Measurements from ENCODE around the gene OR51B2. TPM values are rescaled to one million over a fixed set of nuclear protein-coding genes. Genes with fewer than 3 reads are reported as not detected.

Gene OR51B2
- polyA plus RNA-seq, 3 donors: not detected

Other genes starting within 250 kb of the OR51B2 start
- not detected for gene OR52A5, start 185.9 kb downstream of the OR51B2 start, polyA plus RNA-seq
- not detected for gene OR52A1, start 169.5 kb downstream of the OR51B2 start, polyA plus RNA-seq
- not detected for gene OR51V1, start 123.6 kb downstream of the OR51B2 start, polyA plus RNA-seq
- 100 to 1,000 TPM in 1 of 3 donors, 10 to 100 TPM in 2; 12.9 to 541 (median 41.6) TPM for gene HBB, start 97.2 kb downstream of the OR51B2 start, polyA plus RNA-seq
- gene HBD, start 89.8 kb downstream of the OR51B2 start, polyA plus RNA-seq: under 1 TPM in 1 of 3 donors, not detected in 2; 0.30 TPM
- gene HBG1, start 74.4 kb downstream of the OR51B2 start, polyA plus RNA-seq: not detected
- not detected for gene HBG2, start 69.5 kb downstream of the OR51B2 start, polyA plus RNA-seq
- gene HBE1, start 54.4 kb downstream of the OR51B2 start, polyA plus RNA-seq: under 1 TPM in 2 of 3 donors, not detected in 1; 0.10 to 0.14 TPM
- gene OR51B4, start 22.4 kb downstream of the OR51B2 start, polyA plus RNA-seq: not detected
- not detected for gene OR51B5, start 19.2 kb upstream of the OR51B2 start, polyA plus RNA-seq
- gene OR51B6, start 27.2 kb upstream of the OR51B2 start, polyA plus RNA-seq: not detected
- gene OR51M1, start 59.5 kb upstream of the OR51B2 start, polyA plus RNA-seq: not detected
- not detected for gene OR51Q1, start 97.8 kb upstream of the OR51B2 start, polyA plus RNA-seq
- not detected for gene OR51I1, start 117.2 kb upstream of the OR51B2 start, polyA plus RNA-seq
- not detected for gene OR51I2, start 125.0 kb upstream of the OR51B2 start, polyA plus RNA-seq
- gene OR52D1, start 164.4 kb upstream of the OR51B2 start, polyA plus RNA-seq: not detected
- gene UBQLN3, start 185.7 kb upstream of the OR51B2 start, polyA plus RNA-seq: not detected
- under 1 TPM; 0.08 to 0.22 (median 0.09) TPM for gene UBQLNL, start 192.4 kb upstream of the OR51B2 start, polyA plus RNA-seq
- gene OR52H1, start 224.2 kb upstream of the OR51B2 start, polyA plus RNA-seq: not detected